ENCODE data around the gene GALNT14.
"Not testable (repeated sequence)": the region's sequence is repeated elsewhere in the genome, so short reads cannot be mapped to it uniquely, and the experiment has no call there.

The GALNT14 gene

DNA sequence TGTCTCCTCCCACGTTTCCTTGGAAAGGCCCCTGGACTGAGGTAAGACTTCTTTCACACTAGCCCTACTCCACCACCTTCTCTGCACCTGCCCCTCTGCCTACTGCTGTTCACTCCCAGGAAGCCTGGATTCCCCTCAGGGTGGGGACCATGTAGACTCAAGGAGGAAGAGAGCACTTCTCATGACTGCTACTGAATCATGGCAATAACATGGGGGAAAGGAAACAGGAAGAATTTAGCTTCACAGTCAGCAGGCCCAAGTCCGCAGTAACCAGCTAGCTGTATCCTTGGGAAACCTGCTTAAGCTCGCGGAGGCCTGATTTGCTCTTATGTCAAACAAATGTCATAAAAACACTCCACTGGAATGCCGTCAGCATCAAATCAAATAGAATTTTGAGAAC lies 204.7 kb downstream of the GALNT14 start:
- DNase-seq, result no peak

DNA sequence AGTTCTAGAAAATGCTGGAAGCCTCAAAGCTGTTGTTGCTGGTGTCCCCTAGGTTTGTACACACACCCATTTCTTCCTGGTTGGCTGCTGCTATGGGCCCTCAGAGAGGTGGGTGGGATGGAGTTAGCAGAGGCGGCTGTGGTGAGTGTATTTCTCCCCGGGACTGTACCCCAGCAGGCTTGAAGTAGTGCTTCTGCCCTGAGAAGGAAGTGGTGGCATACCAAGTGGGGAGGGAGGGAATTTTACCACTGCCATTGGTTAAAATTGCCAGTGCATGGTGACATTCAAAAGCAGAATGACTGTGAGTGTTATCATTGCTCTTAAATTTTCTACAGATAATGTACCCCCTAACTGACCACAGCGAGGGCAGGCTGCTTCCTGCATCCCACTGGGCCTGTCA lies 205.4 kb downstream of the GALNT14 start:
- DNase-seq, result no peak

DNA sequence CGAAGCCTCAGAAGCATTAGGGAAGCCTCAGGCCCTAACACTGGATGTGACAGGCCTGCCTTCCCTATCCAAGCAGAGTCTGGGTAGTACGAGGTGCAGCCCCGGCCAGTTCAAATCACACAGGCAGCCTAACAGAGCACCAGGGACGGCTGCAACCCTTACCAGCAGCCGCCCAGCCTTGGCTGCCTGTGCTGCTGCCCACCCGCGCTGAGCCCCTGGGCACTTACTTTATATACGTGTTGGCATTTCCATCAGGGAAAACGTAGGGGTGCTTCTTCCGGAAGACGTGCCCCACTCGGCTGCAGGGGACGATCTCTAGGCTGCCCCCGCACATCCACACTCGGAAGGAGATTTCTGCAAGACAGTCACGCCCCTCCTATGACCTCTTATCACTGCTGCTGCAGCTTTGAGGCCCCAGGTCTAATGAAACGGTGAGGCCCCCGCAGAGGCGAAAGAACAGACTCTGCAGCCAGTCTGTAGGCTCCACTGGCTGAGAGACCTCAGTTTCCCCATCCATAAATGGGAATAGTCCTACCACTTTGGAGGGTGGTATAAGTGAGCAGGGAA lies 206.3 kb downstream of the GALNT14 start:
- no peak for DNase-seq

DNA sequence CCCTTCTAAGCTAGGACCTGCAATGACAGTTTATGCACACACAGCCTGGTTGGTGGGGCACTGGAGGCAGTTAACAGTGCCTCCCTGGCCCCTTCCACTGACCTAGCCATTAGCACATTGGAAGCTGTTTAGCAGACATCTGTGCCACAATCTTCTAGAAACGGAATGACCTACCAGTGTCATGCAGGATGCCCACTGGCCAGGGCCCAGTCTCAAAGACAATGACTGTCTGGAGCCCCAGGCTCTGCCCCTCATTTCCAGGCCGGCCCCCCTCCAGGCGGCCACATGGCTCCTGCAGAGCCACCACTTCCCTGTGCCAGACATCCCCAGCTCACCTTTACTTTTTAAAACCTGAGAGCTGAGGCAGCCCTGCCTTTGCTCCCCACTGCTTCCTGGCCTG lies 207.5 kb downstream of the GALNT14 start:
- DNase-seq, result no peak

GRCh38 chr2:30927465-30928075 lies 210.7 kb downstream of the GALNT14 start:
- no peak for DNase-seq

GRCh38 chr2:30926606-30927005 lies 211.6 kb downstream of the GALNT14 start:
- no peak for DNase-seq

- DNase-seq, result no peak
These were observed 214.6 kb downstream of the GALNT14 start for GRCh38 chr2:30923623-30924022.

DNA sequence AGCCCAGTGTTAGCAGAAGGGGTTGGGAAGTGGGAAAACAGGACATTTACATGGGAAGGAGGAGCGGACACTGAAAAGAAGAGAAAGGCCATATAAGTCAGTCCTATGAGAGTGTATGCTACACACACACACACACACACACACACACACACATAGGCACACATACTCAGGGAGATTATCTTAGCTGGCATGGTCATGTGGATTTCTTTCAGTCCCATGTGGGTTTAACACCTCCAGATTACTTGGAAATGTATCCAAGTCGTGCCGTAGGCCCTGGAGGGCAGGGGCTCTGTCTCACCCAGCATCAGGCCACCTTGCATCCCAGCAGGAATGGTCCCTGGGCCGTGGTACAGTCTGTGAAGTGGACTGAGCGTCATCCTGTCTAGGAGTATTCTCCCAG lies 217.7 kb downstream of the GALNT14 start:
- no peak for DNase-seq

- peak; percentile 18 for DNase-seq
These were observed 222.8 kb downstream of the GALNT14 start for GRCh38 chr2:30915486-30915885.

DNA sequence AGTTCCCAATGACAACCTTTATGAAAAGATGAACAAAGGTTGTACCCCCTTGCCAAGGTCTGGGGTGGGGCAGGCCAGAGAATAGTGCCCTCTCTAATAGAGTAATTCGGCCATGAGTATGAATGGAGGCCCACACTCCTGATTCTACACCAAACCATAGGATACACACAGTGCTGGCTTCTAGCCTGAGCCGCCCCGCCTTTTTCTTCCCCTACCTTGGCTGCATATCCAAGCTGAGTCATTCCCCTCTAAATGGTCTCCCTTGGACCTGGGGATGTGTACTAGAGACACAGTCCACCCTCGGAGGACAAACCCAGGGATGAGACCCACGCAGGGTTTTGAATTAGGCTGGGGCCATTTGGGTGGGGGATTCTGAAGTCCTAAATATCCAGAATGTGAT lies 223.8 kb downstream of the GALNT14 start:
- no peak for DNase-seq

- no peak for DNase-seq
These were observed 226.2 kb downstream of the GALNT14 start for GRCh38 chr2:30912056-30912455.

GRCh38 chr2:30911327-30911726 lies 226.9 kb downstream of the GALNT14 start:
- no peak for DNase-seq

DNA sequence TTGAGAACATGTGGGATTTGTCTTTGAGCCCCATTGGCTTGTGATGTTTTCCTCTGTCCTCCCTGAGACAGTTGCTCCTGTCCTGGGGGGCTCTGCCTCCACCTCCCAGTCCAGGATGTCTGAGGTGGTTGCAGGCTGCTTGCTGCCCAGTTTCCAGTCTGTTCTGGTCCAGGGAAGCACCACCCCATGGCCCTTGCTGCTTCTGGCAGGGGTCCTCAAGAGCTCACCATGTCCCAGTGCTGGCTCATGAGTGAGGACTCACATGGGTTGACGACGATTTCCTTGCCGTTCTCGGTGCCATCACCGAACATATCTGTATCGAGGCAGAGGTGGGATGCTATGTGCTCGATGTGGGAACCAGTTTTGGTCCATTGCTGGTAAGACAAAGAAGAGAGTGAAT lies 227.6 kb downstream of the GALNT14 start:
- DNase-seq, result no peak

DNA sequence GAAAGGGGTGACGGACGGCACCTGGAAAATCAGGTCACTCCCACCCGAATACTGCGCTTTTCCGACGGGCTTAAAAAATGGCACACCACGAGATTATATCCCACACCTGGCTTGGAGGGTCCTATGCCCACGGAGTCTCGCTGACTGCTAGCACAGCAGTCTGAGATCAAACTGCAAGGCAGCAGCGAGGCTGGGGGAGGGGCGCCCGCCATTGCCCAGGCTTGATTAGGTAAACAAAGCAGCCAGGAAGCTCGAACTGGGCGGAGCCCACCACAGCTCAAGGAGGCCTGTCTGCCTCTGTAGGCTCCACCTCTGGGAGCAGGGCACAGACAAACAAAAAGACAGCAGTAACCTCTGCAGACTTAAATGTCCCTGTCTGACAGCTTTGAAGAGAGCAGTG lies 233.8 kb downstream of the GALNT14 start:
- not testable (repeated sequence) for DNase-seq

DNA sequence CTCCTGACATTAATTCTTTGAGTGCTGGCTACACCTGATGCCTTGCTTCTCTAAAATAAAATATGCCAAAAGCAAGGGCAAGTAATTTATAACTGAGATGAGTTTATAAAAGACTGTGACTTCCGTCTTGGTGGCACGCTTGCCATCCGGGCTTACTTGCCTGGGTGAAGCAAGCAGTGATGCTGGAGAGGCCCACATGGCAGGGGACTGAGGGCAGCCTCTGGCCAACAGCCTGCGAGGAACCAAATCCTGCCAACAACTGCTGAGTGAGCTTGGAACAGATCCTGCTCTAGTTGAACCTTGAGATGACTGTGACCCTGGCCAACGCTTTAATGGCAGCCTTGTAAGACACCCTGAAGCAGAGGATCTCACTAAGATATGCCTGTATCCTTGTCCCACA lies 234.9 kb downstream of the GALNT14 start:
- no peak for DNase-seq

DNA sequence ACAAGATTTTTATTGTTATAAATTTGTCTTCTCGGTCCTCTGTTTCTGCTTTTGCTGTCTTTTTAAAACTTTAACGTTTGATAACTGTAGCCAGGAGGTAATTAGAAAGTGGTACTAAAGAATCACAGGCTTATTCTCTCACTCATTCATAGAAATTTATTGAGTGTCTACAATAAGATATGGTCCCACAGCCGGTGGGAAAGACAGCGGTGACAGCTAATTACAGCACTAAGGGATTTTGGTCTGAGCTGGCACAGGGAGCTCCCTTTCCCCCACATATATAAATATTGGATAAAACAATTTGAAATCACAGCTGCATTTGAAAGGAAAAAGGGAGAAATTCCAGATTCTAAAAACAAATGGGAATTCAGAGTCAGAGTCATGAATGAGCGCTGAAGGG lies 237.9 kb downstream of the GALNT14 start:
- no peak for DNase-seq

DNA sequence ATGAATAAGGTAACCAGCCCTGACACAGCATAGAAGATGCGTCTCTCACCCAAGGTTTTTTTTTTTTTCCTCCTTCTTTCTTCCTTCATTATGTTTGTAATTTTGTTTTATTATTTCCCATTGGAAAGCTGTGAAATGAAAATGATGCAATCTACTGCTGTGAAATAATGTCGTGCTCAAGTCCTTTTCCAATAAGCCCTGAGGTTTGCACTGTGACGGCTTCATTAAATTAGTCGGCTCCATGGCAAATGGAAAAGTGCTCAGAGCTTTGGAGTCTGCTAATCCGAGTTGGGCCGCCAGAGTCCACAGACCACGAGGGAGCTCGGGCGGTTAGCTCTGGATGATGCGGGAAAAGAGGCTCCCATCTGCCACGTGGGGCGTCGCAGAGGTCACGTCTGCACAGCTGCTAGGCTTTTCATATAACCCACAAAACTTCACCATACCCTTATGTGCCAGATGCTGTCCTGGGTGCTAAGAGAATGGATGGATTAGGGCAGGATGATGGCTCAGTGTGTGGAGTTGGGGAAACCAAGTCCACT lies 238.7 kb downstream of the GALNT14 start:
- DNase-seq, result no peak

- no peak for DNase-seq
These were observed 240.7 kb downstream of the GALNT14 start for GRCh38 chr2:30897539-30897938.

GRCh38 chr2:30894498-30895119 lies 243.6 kb downstream of the GALNT14 start:
- no peak for DNase-seq

DNA sequence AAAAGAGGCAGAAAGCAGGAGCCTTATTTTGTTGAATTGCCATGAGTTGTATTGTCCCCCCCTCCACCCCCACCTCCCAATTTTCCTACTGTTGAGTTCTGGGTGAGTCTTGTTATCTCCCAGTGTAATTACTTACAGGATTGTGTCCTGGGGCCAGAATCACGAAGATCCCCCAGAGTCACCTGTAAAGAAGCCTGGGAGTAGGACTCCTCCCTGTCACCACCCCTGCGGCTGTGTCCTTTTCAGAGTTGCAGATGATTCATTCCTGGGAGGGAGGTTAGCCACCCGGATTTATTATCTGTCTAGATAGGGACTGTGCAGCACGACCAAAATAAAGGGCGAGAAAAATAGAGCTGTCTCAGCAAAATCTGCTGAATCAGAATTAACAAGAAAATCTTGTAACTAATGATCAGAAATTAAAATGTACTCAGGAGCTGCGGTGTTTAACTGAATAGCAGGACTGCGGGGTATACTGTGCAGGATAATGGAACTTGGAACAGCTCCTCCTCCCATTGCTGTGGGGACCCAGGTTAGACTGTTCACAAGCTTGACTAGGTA lies 249.3 kb downstream of the GALNT14 start:
- no peak for DNase-seq

DNA sequence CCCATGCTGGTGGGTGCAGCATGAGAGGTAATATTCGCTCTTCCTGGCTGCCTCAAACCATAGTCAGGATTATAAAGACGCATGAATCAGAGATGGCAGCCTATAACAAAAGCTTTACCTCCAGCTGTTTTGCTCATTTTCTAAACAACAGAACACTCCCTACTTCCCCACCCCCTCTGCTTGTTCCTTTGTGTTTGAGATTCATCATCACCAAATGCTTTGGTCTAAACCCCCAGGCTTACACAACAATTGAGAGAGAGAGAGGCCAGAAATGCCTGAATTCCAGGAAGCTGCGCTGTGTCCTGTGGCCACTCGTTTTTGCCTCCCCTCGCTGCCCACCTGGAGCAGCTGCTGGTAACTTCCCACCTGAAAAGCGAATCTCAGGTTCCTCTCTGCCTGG lies 252.2 kb downstream of the GALNT14 start:
- no peak for DNase-seq

GRCh38 chr2:30883822-30884221 lies 254.4 kb downstream of the GALNT14 start:
- DNase-seq, result no peak

- no peak for DNase-seq
These were observed 255.1 kb downstream of the GALNT14 start for GRCh38 chr2:30883184-30883583.

DNA sequence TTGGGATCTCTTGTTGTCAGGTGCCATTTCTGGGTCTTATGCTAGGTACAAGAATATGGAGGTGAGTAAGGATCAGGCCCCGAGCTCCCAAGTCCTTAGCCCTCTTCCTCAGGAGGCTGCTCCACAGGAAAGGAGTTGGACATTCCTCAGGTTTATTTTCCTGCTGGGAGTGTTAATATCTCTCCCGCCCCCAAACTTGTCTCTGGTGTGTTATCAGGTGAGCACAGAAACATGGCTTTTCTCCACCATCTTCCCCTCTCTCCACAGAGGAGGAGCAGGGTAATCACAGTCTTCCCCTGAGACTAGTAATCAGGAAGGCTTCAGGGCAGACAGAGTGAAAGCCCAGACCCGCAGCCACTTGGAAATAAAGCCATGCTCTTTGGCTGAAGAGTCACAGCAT lies 257.7 kb downstream of the GALNT14 start:
- no peak for DNase-seq

Measured in stimulated activated CD4-positive, alpha-beta T cell treated with anti-CD3 and anti-CD28 coated beads, Interleukin-15, amount 100 ng/mL, for 24 hours (primary cell).